HL-60/S4 (cell line): ENCODE measurements around the gene SLC4A5.

Experiments
- in situ Hi-C: fragments of 300-500 bp; cut with MboI; formaldehyde crosslinking; loops from 2 replicates; pipeline ENCODE4 v1.14.3; 2022; ENCODE audit warnings: low sequenced_read_pairs

SLC4A5 gene, protein sequence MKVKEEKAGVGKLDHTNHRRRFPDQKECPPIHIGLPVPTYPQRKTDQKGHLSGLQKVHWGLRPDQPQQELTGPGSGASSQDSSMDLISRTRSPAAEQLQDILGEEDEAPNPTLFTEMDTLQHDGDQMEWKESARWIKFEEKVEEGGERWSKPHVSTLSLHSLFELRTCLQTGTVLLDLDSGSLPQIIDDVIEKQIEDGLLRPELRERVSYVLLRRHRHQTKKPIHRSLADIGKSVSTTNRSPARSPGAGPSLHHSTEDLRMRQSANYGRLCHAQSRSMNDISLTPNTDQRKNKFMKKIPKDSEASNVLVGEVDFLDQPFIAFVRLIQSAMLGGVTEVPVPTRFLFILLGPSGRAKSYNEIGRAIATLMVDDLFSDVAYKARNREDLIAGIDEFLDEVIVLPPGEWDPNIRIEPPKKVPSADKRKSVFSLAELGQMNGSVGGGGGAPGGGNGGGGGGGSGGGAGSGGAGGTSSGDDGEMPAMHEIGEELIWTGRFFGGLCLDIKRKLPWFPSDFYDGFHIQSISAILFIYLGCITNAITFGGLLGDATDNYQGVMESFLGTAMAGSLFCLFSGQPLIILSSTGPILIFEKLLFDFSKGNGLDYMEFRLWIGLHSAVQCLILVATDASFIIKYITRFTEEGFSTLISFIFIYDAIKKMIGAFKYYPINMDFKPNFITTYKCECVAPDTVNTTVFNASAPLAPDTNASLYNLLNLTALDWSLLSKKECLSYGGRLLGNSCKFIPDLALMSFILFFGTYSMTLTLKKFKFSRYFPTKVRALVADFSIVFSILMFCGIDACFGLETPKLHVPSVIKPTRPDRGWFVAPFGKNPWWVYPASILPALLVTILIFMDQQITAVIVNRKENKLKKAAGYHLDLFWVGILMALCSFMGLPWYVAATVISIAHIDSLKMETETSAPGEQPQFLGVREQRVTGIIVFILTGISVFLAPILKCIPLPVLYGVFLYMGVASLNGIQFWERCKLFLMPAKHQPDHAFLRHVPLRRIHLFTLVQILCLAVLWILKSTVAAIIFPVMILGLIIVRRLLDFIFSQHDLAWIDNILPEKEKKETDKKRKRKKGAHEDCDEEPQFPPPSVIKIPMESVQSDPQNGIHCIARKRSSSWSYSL

DNA sequence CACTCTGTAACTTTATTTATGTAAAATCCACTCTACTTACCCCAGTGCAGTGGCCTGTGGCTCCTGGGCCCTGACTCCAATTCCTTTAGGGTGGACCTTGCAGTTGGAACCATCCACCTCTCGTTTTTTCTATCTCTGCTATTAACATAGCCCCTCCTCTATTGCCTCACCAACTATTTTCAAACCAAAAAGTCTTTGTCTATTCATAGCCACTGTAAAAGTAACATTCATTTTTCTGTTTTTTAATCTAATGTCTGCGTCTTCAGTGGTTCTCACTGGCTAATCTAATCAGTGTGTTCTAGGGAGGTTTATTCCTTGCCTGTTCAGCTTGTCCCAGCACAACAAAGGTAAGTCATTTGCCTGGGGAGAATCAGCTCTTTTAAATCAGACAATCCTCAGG is at the start of gene SLC4A5:
TSS of gene SLC4A5 (minus strand) at position 101 of the 400 bp plus-strand sequence. CDS start 28,393 bp downstream, outside the sequence.
- in situ Hi-C loops, result no loop called here

DNA sequence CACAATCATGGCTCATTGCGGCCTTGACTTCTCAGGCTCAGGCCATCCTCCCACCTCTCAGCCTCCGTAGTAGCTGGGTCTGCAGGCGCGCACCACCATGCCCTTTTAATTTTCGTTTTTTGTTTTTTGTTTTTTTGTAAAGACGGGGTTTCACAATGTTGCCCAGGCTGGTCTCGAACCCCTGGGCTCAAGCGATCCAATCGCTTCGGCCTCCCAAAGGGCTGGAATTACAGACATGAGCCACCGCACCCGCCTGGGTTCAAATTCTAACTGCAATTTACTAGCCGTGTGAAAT is 49.2 kb upstream of the SLC4A5 start:
- in situ Hi-C loops, result no loop called here

DNA sequence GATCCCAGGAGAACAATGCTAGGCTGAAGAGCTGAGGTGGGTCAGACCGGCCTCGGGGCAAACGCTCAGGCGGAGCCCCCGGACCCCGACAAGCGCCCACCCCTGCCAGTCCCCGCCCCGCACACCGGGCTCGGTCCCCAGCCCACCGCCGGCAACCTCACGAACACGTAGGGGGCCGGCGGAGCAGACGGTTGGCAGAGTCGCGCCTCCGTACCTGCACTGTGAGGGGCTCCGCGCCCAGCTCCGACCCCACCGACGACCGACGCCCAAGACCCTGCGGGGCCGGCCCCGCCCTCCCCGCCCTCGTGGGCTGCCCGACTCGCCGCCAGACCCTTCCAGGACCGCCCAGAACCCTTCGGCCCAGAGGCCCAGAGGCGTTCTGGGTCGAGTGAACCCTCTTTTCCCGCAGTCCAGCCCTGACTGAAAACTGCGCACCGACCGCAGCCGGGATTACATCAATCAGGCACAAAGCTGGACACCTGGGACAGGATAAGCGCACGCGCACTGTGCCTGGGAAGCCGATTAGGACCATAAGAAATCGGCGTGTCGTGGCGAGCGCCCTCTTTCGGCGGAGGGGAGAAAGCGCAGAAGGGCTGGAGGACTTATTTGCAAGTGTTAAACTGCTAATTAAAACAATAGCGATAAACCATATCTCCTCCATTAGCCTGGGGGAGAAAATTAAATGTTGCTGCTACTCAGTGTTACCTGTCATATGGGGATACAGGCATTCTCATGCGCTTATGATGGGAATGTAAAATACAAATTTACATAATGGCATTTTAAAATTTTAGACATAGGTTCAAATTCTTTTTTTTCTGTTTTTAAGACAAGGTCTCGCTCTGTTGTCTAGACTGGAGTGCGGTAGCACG is 48.6 kb upstream of the SLC4A5 start:
- in situ Hi-C loops, result no loop called here

DNA sequence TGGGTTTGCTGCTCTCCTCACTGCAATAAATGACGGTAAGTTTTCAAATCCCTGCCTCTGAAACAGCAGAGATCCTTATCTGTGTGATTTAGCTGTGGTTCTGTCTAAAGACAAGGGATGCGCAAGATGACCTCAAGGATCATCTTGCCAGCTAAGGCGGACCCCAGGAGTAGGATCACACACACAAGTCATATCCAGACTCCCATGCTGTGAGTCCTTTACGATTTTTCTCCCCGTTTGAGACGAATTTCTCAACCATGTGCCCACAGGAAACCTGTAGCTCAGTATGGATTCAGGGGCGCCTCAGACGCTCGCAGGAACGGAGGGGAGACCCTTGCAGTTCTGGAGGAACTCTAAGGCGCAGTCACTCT is 48.0 kb upstream of the SLC4A5 start:
- in situ Hi-C loops, result no loop called here

DNA sequence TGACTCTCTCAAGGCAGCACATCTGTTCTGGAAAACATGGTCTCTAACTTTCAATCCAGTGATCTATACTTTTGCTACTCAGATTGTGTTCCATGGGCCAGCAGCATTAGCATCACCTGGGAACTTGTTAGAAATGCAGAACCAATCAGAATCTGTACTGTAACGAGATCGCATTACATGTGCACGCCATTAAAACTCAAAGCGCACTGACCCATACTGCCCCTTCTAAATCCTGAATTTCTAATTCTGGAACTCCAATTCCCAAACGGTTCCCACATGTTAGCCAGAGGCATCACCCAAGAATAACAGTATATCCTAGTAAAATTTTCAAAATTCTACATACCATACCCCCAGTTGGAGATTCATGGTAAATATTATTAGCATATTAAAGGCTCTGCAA is 47.4 kb upstream of the SLC4A5 start:
- in situ Hi-C loops, result no loop called here

DNA sequence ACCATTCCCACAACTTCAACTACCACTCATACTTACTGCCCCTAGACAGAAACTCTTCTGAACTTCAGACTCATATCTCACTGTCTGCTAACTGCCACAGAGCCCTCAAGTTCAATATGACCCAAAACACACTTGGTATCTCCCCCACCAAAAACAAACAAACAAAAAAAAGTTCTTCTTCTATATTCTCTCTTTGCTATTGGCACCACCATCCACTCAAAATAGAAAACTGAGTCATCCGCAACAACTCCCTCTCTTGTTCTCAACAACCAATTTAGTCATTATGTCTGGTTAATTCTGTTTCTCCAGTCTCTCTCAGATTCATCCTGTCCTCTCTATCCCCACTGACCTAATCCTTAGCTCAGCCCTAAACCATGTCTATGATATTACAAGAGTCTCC is 44.1 kb upstream of the SLC4A5 start:
- in situ Hi-C loops, result no loop called here

DNA sequence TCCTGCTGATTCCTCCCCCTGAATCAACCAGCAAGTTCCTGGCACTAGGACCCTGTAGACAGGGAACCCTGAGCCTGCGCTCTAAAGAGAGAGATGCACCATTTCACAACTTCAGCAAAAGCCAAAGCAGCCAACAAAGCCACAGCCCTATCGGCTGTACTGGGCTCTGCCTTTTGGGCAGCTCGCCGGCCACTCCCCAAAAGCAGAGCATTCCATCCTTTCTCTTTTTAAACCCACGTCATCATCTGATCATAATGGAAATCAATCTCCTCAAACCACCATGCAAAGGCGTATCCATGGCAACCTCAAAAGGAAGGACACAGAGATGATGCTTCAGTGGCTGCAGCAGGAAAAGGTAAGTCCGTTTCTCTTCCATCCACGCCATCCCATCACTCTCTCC is 42.2 kb upstream of the SLC4A5 start:
- in situ Hi-C loops, result no loop called here

DNA sequence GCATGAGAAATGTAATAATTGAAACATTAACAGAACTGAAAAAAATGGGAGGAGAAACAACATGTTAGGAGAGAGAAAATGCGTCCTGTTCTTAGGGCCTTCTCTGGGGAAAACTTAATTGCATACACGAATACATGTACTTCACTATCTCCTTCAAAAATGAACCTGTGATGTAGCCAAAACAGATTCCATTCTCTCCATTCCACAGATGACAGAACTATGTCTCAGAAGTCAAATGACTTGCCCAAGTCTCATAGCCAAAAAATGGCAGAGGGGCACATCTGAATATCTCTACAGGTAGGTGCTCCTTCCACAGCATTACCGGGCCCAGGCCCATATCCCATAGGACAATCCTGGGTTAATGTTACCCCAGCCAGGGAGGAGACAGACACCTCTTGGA is 40.8 kb upstream of the SLC4A5 start:
- in situ Hi-C loops, result no loop called here

DNA sequence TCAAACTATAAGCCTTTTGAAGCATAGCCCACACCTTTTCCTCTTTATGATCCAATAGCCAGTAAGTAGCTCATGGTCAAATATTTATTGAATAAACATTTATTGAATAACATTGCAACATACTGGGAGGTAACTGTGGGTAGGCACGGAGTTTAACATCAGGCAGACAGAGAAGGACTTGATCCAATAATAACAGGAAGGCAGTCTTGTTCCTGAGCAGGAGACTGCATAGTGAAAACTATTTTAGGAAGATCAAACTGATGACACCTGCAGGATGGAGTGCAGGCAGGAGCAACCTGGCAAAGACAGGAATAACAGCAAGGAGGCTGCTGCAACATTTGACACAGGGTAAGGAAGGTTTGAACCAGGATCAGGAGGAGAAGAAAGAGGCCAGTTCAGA is 40.0 kb upstream of the SLC4A5 start:
- in situ Hi-C loops, result no loop called here

DNA sequence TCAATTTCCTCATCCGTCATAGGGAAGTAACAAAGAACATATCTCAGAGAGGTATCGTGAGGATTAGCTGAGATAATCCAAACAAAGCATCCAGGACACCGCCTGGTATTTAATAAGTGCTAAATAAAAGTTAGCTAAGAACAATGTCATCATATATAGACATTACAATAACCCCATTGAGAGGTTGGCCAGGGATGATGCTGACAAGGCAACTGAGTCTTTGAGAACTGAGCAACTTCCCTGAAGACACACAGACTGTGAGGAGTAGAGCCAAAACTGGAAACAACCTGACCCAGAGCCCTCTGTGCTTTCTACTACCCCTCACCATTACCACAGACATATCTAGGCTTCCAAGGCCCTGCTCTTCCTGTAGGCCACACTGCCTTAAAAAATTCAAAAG is 38.5 kb upstream of the SLC4A5 start:
- in situ Hi-C loops, result no loop called here

DNA sequence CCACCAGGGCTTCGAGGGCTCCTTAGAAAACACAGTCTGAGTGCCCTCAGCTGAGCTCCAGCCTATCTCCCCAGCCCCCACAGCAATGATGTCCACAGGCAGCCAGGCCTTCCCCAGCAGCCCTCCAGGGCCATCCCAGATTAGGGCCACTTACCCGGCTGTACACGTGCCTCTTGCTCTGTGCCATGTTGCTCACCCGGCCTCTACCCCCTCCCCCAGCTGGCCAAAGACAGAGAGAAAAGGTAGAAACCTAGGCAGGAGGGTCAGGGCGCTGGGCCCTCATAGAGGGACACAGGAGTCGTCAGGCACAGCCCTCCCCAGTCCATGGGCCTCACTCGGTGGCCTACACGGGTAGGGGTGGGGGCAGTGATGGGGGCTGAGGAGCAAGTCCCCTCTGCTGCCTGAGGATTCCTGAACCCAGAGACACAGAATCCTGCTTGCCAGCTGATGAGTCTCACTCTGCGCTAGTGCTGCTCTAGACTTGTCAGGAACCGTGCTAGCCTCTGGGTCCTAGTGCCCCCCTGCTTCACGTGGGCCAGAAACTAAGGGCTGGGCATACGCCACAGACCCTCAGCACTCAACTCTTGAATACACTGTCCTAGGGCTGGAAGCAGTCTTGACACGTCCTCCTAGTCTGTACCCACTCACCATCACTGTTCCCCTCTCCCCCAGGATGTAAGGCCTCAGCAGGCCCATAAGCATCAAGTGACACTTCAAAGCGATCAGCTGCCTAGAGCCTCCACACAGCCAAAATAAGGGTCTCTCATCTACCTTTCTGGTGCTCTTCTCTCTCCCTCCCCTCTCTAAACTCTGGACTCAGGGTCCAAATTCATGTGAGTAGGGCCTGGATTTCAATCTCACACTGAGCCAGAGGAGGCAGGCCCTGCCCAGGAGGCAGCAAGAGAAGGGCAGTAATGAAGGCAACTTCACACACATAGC is 36.9 kb upstream of the SLC4A5 start, which contains the start of gene DCTN1:
TSS of gene DCTN1 (minus strand) at position 461 of the 939 bp plus-strand sequence. CDS start at position 187, 274 bp downstream.
- in situ Hi-C loops, result no loop called here

DNA sequence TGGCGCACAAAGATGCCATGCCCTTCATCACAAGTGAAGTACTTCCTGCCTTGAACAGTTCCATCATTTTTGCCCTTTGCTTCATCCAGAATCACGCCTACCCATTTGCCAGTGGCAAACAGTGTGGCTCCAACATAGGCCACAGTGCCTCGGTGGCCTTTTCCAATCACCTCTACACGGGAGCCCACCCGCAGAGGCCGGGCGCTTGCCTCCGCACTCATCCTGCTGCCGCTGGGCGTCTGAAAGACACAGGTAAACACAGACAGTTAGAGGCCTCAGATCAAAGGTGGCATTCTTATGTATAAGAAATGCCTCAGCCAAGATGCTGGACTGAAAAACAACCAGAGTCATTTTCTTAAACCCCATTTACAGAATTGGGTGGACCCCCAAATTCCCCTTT is 34.8 kb upstream of the SLC4A5 start:
- in situ Hi-C loops, result no loop called here

DNA sequence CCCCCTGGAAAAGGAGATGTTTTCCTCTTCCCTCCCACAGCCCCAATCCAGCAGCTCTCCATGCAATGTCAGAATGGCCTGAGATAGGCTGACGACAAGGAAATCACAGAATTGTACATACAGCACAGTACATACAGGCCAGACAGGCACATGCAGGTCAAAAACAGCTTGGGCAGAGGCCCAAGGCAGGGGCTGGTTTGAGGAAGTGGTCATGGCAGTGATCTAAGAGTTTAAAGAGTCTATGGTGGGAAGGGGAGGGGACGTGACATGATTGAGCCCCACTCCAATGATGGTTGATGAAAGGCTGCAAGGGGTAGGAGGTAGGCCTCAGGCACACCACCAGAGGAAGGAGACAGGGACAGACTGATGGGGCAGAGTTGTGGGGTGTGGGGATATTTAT is 32.6 kb upstream of the SLC4A5 start:
- in situ Hi-C loops, result no loop called here

DNA sequence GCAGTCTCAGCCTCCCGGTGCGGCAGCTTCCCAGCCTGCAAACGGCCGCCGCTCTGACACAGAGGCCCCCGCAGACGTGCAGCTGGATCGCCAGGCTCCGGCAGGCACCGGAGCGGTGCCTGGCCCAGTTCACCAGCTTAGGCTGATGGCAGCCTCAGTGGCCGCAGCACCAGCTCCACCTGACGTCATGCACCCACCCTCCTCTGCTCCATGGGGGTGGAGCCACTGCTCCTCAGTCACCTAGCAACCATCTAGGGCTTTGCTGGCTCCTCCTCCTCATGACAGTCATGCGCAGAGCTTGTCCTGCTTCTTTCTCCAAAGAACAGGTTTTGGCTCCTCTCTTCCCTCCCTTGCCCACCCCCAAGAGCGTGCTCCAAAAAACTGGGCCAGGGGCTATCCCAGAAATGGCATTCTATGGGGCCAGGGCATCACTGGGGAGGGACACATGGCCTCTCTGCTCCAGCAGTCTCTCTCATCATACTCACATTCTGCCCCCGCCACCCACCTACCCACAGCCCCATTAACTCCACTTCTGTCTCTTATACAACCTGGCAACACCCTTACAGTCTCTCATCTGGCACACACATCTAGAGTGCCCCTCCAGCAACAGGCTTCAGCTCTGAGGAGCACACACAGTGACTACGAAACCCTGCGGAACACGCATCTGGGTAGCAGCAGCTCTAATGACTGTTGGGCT is 31.4 kb upstream of the SLC4A5 start:
- in situ Hi-C loops, result no loop called here

DNA sequence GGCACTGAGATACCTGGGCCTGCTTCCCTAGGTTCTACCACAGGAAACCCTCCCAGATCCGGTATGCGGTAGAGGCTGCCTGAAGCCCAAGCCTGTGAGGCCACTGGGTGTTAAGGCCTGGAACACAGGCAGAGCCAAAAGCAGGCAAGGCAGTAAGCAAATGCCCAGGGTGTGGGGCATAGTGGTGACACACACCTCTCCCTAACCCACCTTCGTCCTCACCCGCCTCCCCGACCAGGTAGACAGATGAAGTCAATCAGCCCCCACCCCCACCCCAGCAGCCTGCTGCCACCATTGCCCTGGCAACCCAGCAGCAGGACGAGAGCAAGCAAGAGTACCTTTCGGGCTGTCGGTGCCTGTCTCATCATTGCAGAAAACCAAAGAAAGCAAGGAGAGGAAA is 30.8 kb upstream of the SLC4A5 start:
- in situ Hi-C loops, result no loop called here

DNA sequence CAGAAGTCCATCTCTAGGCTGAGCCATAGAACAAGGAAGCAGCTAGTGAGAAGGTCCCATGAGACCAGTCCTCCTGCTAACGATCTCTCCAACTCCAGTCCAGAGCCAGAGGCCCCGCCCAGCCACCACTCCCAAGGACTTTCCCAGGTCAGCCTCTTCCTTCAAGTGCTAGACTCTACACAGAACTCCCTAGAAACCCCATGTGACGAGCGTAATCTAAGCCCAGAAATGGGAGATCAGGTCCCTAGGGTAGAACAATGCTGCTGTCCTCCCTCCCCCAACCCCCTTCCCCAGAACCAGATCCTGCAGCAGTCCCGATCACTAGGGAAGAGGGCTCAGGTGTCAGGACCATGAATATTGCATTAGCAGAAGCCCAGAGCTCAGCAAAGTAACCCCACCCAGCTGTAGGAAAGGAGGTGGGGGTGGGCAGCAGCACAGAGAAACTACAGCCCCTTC is 30.0 kb upstream of the SLC4A5 start:
- in situ Hi-C loops, result no loop called here

DNA sequence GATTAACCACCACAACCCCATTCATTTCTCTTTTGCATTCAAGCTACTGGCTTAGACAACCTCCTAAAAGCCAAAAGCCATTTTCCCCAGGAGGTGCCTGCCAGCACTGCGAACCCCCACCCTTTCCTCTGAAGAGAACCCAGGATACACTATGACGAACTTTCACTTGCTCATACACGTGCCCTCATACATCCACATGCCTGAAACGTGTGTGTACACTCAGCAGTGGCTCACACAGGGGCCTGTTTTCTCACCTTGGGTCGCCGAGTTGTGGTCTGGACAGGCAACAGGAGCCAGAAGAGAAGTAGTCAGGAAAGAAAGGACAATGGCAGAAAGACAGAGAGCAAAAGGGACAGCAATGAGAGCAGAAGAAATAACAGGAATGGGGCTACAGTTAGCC is 29.5 kb upstream of the SLC4A5 start:
- in situ Hi-C loops, result no loop called here

DNA sequence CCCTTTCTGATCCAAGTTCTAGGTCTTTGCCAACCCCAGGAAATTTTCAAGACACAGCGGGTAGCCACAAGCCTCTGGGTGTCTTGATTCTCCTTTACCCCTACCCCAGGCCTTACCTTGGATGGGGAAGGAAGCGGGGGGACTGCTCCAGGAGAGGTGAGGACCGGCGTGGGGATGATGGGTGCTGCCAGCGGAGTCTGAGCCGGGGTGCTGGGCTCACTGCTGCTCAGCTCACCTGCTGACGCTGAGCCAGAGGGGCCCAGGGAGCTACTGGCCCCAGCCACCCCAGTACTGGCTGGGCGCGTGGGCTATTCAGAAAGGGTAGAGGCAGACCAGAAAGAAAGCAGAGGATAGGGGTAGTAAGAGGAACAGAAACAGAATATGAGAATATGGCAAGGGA is 28.2 kb upstream of the SLC4A5 start:
- in situ Hi-C loops, result no loop called here

DNA sequence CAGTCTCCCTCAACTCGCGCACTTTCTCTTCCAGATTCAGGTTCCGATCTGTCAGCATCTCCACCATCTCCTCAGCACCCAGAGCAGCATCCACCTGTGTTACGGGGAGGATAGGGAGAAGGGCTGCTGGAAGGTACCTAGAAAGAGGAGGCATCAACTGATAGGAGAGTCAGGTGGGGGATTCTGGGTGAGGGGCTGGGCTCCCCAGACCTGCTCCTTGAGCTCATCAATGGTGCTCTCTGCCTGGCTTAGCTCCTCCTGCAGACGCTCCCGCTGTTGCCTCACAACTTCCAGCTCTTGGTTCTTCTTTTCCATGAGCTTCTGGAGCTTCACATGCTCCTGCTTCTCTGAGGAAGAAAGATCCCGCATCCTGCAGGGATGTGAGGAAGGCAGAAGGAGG is 26.8 kb upstream of the SLC4A5 start:
- in situ Hi-C loops, result no loop called here
